GM12891 (cell line): ENCODE measurements around the gene MT1H.
A peak's percentile ranks its signal among the peaks of the same experiment; 100 is the strongest.

ENCODE experiments used
- DNase-seq: peaks from one replicate; pipeline ENCODE4 v3.0.0; 2011; ENCODE audit warnings: low spot score; ENCODE audit not compliant: insufficient read length
- FAIRE-seq: peaks from 2 replicates; lab custom pipeline; 2011; peaks lifted over from hg19 to GRCh38; lab: Jason Lieb, UNC
- PAX5 ChIP-seq: IDR thresholded peaks from 2 replicates; pipeline ENCODE4 v1.6.1; 2011; ENCODE audit warnings: low read length, moderate library complexity, mild to moderate bottlenecking; ENCODE audit not compliant: insufficient read depth, severe bottlenecking
- POLR2A ChIP-seq: IDR thresholded peaks from 2 replicates; pipeline ENCODE4 v1.6.1; 2011; ENCODE audit warnings: low read depth, low read length, control low read depth
- POLR2AphosphoS5 ChIP-seq: IDR thresholded peaks from 2 replicates; pipeline ENCODE4 v1.6.1; 2011; ENCODE audit warnings: low read depth, low read length, control low read depth
- POU2F2 ChIP-seq: IDR thresholded peaks from 2 replicates; pipeline ENCODE4 v1.6.1; 2011; ENCODE audit warnings: low read depth, mild to moderate bottlenecking, control low read depth, low read length, moderate library complexity
- SPI1 ChIP-seq: IDR thresholded peaks from 2 replicates; pipeline ENCODE4 v1.6.1; 2011; ENCODE audit warnings: low read depth, low read length, control low read depth
- TAF1 ChIP-seq: IDR thresholded peaks from 2 replicates; pipeline ENCODE4 v1.6.1; 2011; ENCODE audit warnings: low read depth, low read length, control low read depth

MT1H gene

GRCh38 chr16:56675685-56676210 lies 6.1 kb downstream of the MT1H start:
- no peak for TF ChIP-seq PAX5
- no peak for FAIRE-seq

DNA sequence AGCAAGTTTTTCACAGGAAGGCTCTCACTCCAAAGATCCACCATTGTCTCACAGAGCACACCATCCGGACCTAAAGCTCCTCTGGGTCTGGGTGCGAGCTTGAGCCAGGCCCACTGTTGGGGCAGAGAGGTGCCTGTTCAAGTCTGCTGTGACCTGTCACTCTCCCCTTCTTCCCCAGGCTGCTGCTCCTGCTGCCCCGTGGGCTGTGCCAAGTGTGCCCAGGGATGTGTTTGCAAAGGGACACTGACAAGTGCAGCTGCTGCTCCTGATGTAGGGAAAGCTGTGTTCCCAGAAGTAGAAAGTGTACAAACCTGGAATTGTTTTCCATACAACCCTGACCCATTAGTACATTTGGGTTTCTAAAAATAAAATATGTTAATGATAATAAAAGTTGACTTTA lies 7.9 kb downstream of the MT1H start:
- TF ChIP-seq TAF1 (no peak), SPI1 (no peak), POU2F2 (no peak), POLR2A (no peak), PAX5 (no peak), POLR2AphosphoS5 (no peak)
- no peak for FAIRE-seq
- DNase-seq: no peak

More at GRCh38 chr16:56675685-56676210, 6.1 kb downstream of the MT1H start:
- DNase-seq: no peak

DNA sequence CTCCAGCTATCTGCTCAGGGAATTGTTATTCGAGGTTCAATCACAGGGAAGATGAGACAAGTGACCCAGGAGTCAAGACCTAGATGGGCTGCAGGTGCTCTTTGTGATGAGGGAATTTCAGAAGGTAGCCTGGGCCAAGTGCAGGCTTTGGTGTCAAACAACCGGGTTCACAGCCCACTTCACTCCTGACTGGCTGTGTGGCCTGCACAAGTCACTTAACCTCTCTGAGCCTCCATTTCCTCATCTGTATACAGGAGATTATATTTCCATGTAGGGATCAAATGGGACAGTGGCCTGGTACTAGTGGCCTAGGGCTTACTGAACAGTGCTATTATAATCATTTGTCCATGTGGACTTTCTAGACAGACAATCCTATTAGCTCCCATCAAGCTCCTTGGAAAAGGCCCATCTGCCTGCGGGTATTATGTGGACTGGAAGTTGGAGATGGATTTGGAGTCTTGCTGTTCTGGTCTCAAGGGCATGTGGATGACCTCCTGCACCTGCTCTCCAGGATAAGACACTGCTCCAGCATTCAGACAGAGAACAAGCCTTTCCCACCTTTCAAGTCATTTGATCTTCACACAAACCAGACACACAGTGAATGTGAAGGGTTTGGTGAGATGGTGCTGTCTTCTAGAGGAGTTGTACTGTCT lies 9.6 kb downstream of the MT1H start:
- no peak for FAIRE-seq
- no peak for TF ChIP-seq POLR2A
- TF ChIP-seq POU2F2: no peak
- no peak for TF ChIP-seq PAX5
- TF ChIP-seq SPI1: no peak
- TF ChIP-seq TAF1: no peak
- no peak for TF ChIP-seq POLR2AphosphoS5

DNA sequence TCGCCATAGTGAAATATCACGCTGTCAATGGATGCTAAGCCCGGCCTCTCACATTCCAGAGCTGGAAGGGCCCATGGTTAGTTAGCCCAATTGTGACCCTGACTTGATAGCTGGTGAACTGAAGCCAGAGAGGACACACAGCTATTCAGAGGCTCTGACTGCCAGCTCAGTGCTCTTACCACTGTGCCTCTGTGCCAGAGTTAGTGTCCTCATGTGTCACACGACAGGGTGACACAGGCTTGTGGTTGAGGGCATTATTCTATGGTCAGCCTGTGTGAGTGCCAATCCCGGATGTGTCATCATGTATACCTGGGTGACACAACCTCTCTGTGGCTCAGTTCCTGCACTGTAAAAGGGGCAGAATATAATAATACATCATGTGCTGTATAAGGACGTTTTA lies 10.2 kb downstream of the MT1H start:
- DNase-seq (no peak), FAIRE-seq (no peak)
- TF ChIP-seq POU2F2: no peak
- TF ChIP-seq PAX5: no peak
- no peak for TF ChIP-seq POLR2AphosphoS5
- TF ChIP-seq TAF1: no peak
- no peak for TF ChIP-seq SPI1
- TF ChIP-seq POLR2A: no peak

More for the DNA sequence above, 9.6 kb downstream of the MT1H start:
- no peak for DNase-seq

- TF ChIP-seq POLR2A: peak; percentile 71
- no peak; the same call in 1 of the 2 replicates for TF ChIP-seq TAF1
- TF ChIP-seq POLR2AphosphoS5: peak; percentile 52; the same call in 1 of the 2 replicates
- no peak for TF ChIP-seq SPI1
- FAIRE-seq: peak; percentile 77
- DNase-seq: peak; percentile 87
These were observed 12.5 kb downstream of the MT1H start, which contains the start of gene MT1X for GRCh38 chr16:56681939-56682702. MT1X (plus strand) TSS chr16:56682470; CDS start chr16:56682541, 71 bp downstream.

DNA sequence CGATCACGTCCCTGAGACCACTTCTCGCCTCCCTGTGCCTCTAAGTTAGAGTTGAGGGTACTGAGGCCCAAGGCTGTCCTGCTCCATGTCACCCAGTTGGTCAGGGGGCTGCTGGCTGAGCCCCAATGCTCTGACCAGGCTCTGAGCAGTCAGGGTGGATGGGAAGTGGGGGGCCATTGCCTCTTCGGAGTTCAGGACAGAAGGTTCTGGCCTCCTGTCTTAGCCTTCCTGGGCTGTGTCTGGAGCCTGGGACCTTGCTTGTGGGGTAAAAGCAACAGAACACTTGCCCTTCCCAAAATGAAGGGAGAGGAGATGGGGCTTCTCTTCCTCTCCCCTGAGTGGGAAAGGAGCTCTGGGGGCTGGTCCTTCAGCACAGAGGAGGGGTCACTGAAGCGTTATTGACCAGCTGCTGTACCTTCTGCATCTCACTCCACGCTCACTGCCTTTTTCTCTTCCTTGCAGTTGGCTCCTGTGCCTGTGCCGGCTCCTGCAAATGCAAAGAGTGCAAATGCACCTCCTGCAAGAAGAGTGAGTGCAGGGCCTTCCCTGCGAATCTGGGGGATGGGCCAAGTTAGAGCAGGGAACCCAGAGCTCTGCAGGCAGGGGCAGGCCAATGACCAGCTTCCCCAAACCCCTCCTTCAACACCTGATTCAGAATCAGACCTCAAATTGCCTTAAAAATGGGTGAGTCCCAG lies 13.2 kb downstream of the MT1H start:
- FAIRE-seq (no peak), DNase-seq (no peak)
- TF ChIP-seq TAF1: no peak
- no peak for TF ChIP-seq SPI1
- no peak for TF ChIP-seq PAX5
- TF ChIP-seq POU2F2: no peak
- no peak for TF ChIP-seq POLR2A
- TF ChIP-seq POLR2AphosphoS5: no peak

DNA sequence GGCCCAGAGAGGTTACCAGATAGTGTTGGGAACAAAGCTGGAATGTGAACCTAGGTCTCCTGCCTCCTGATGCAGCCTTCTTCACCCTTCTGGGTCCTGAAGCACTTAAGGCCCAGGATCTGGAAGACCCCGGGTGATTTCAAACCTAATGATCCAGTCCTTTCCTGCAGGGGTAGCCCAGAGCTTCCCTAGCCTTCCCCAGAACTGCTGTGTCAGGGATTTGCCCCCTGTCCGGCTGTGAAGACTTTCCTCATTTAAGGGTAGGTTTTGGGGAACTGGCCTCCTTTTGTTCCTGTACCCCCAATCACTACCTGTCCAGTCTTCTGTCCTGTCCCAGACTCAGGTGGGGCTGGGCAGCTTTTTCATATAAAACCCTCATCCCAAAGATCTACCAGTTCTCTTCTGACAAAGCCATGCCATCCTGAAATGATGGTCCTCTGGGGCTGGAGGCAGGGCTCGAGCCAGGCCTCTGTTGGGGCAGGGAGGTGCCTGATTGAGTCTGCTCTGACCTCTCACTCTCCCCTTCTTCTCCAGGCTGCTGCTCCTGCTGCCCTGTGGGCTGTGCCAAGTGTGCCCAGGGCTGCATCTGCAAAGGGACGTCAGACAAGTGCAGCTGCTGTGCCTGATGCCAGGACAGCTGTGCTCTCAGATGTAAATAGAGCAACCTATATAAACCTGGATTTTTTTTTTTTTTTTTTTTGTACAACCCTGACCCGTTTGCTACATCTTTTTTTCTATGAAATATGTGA lies 14.0 kb downstream of the MT1H start:
- TF ChIP-seq POU2F2 (no peak), SPI1 (no peak), PAX5 (no peak), POLR2AphosphoS5 (no peak), POLR2A (no peak), TAF1 (no peak)
- no peak for FAIRE-seq
- DNase-seq: no peak

- TF ChIP-seq POLR2AphosphoS5: no peak
- TF ChIP-seq PAX5: no peak
- TF ChIP-seq POU2F2: no peak
- TF ChIP-seq POLR2A: no peak
- TF ChIP-seq SPI1: no peak
- no peak for TF ChIP-seq TAF1
- FAIRE-seq (no peak), DNase-seq (no peak)
These were observed 14.8 kb downstream of the MT1H start for GRCh38 chr16:56684256-56684925.
